Panc1 (cell line): Measurements from ENCODE around the gene COL4A4. TPM values are rescaled to one million over a fixed set of nuclear protein-coding genes. Genes with fewer than 3 reads are reported as not detected.

ENCODE experiments used
- ATAC-seq: fragments of 200-7000 bp; cut with Tn5 transposase; 2 replicates; pipeline ENCODE4 v1.9.1; 2020; ENCODE audit warnings: mild to moderate bottlenecking, moderate library complexity
- BruUV-seq: library from RNA; stranded (reverse); fragments of 400-500 nt; replicated peaks from 2 replicates; lab custom pipeline; 2021; lab: Mats Ljungman, UMichigan
- CTCF ChIA-PET: fragments of 300-600 bp; sonication (Branson Sonifier 250); formaldehyde crosslinking; loops from one replicate; lab custom pipeline; 2022; ENCODE audit warnings: antibody characterized with exemption; lab: Charles Lee
- POLR2A ChIA-PET: fragments of 300-600 bp; sonication (Branson Sonifier 250); formaldehyde crosslinking; loops from one replicate; lab custom pipeline; 2022; ENCODE audit warnings: antibody characterized with exemption; lab: Charles Lee
- DNase-seq: peaks from one replicate; pipeline ENCODE4 v3.0.0-alpha.2; 2010; ENCODE audit warnings: low read depth, low spot score
- H3K27ac ChIP-seq: 2 replicates; pipeline ENCODE4 v1.5.1; 2011; ENCODE audit warnings: mild to moderate bottlenecking, low read length, inconsistent platforms
- H3K27me3 ChIP-seq: fragments of 200-500 bp; sonication (Bioruptor generic); 2 replicates; pipeline ENCODE4 v1.6.0; 2014; ENCODE audit warnings: low read length, inconsistent platforms; ENCODE audit not compliant: control insufficient read depth, insufficient read depth
- H3K36me3 ChIP-seq: fragments of 200-500 bp; sonication (Bioruptor generic); 2 replicates; pipeline ENCODE4 v1.5.1; 2014; ENCODE audit warnings: inconsistent platforms, mild to moderate bottlenecking, low read length, moderate library complexity; ENCODE audit not compliant: control insufficient read depth, insufficient read depth
- H3K4me1 ChIP-seq: 2 replicates; pipeline ENCODE4 v1.5.1; 2011; ENCODE audit warnings: inconsistent platforms, mild to moderate bottlenecking, low read length, moderate library complexity; ENCODE audit not compliant: control insufficient read depth, insufficient read depth
- H3K4me3 ChIP-seq, 2 experiments: 2 replicates each; pipeline ENCODE4 v1.5.1; 2011 to 2012; ENCODE audit warnings: low read depth in 2 of 2, low read length in 2 of 2, mild to moderate bottlenecking in 2 of 2, inconsistent platforms in 1 of 2, moderate library complexity in 1 of 2
- H3K9me3 ChIP-seq: fragments of 200-500 bp; sonication (Bioruptor generic); 2 replicates; pipeline ENCODE4 v1.5.1; 2014; ENCODE audit warnings: low read depth, mild to moderate bottlenecking, inconsistent platforms, low read length, moderate library complexity; ENCODE audit not compliant: control insufficient read depth, insufficient read depth
- POLR2AphosphoS5 ChIP-seq: IDR thresholded peaks from 2 replicates; pipeline ENCODE4 v1.6.1; 2012; ENCODE audit warnings: mild to moderate bottlenecking, low read depth, low read length, moderate library complexity
- SIN3A ChIP-seq: IDR thresholded peaks from 2 replicates; pipeline ENCODE4 v1.6.1; 2012; ENCODE audit warnings: low read depth, mild to moderate bottlenecking, low read length, moderate library complexity, borderline replicate concordance; ENCODE audit not compliant: insufficient read depth
- TCF7L2 ChIP-seq: IDR thresholded peaks from 2 replicates; pipeline ENCODE4 v1.6.1; 2011; ENCODE audit warnings: mild to moderate bottlenecking, low read depth, low read length, inconsistent platforms
- in situ Hi-C: cut with HindIII; loops from 2 replicates; pipeline ENCODE4 v1.10.0; 2016; ENCODE audit warnings: low sequenced_read_pairs, low pct_unique_long_range_greater_than_20kb
- intact Hi-C: fragments of 100-400 bp; cut with micrococcal nuclease; formaldehyde crosslinking; loops from one replicate; pipeline ENCODE4 v1.10.0; 2022; ENCODE audit not compliant: unreplicated experiment
- total RNA-seq: library from RNA; stranded (reverse); gene quantifications from one replicate; pipeline ENCODE4 v1.2.1, GENCODE V29; 2021; ENCODE audit not compliant: unreplicated experiment
- TF ChIP-seq, protein P1 (sequence below): fragments of 450-650 bp; IDR thresholded peaks from 2 replicates; pipeline ENCODE4 v1.5.1; 2017; ENCODE audit warnings: mild to moderate bottlenecking
- TF ChIP-seq, protein P2 (sequence below), 2 experiments: IDR thresholded peaks; 2 replicates each; pipeline ENCODE4 v1.6.1; 2011 to 2012; ENCODE audit warnings: low read depth in 2 of 2, control low read depth in 1 of 2, low read length in 1 of 2, mild to moderate bottlenecking in 1 of 2, moderate library complexity in 1 of 2; ENCODE audit not compliant: insufficient read depth in 1 of 2

COL4A4 gene
- total RNA-seq, 1 experiment from 2014 or later, result 0.13 TPM

DNA sequence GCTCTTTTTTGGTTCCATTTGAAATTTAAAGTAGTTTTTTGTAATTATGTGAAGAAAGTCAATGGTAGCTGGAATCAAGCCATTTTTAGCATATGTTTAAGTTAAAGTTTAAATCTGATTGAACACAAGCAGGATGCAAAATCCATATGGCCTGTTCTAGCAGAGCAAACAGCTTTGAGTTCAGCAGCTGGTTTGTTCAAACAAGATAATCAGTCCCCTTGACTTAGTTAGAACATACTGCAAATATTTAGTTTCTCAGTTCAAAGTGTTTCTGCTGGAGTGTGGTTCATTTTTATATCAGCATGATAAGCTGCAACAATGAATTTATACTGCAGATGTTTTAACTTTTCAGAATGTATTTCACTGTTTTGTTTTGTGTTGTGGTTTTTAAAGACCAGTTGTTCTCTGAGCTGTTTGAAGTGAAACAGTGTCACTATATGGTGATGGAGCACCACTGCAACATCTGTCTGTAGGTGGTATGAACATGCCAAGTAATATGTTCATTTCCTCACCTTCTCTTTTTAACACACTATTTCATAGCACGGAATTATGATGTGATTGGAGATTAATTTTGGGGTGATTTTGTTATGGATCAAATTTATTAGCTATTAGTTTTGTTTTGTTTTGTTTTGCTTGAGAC, 125.3 kb downstream of the COL4A4 start:
- ATAC-seq, result no peak
- TF ChIP-seq, protein P1, sequence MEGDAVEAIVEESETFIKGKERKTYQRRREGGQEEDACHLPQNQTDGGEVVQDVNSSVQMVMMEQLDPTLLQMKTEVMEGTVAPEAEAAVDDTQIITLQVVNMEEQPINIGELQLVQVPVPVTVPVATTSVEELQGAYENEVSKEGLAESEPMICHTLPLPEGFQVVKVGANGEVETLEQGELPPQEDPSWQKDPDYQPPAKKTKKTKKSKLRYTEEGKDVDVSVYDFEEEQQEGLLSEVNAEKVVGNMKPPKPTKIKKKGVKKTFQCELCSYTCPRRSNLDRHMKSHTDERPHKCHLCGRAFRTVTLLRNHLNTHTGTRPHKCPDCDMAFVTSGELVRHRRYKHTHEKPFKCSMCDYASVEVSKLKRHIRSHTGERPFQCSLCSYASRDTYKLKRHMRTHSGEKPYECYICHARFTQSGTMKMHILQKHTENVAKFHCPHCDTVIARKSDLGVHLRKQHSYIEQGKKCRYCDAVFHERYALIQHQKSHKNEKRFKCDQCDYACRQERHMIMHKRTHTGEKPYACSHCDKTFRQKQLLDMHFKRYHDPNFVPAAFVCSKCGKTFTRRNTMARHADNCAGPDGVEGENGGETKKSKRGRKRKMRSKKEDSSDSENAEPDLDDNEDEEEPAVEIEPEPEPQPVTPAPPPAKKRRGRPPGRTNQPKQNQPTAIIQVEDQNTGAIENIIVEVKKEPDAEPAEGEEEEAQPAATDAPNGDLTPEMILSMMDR, result no peak
- TF ChIP-seq SIN3A, result no peak
- TF ChIP-seq TCF7L2, result no peak
- TF ChIP-seq, protein P2, sequence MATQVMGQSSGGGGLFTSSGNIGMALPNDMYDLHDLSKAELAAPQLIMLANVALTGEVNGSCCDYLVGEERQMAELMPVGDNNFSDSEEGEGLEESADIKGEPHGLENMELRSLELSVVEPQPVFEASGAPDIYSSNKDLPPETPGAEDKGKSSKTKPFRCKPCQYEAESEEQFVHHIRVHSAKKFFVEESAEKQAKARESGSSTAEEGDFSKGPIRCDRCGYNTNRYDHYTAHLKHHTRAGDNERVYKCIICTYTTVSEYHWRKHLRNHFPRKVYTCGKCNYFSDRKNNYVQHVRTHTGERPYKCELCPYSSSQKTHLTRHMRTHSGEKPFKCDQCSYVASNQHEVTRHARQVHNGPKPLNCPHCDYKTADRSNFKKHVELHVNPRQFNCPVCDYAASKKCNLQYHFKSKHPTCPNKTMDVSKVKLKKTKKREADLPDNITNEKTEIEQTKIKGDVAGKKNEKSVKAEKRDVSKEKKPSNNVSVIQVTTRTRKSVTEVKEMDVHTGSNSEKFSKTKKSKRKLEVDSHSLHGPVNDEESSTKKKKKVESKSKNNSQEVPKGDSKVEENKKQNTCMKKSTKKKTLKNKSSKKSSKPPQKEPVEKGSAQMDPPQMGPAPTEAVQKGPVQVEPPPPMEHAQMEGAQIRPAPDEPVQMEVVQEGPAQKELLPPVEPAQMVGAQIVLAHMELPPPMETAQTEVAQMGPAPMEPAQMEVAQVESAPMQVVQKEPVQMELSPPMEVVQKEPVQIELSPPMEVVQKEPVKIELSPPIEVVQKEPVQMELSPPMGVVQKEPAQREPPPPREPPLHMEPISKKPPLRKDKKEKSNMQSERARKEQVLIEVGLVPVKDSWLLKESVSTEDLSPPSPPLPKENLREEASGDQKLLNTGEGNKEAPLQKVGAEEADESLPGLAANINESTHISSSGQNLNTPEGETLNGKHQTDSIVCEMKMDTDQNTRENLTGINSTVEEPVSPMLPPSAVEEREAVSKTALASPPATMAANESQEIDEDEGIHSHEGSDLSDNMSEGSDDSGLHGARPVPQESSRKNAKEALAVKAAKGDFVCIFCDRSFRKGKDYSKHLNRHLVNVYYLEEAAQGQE (IDR thresholded peaks at IDR 0.05; ENCODE audit: insufficient read depth in 1 of 2, low read depth in 2 of 2, low read length in 1 of 2), result no peak
- TF ChIP-seq POLR2AphosphoS5, result no peak
- POLR2A ChIA-PET, result no interaction called here
- in situ Hi-C loops (no loop called here), intact Hi-C loops (no loop called here)
- BruUV-seq, result no TSS peak
- DNase-seq, result no peak
- no peaks in the 10 kb centered on the region for H3K9me3 ChIP-seq
- H3K27me3 ChIP-seq, result peaks cover under 1% of the 10 kb centered on the region; the same call in 1 of the 2 replicates
- H3K36me3 ChIP-seq, result no peaks in the 10 kb centered on the region
- H3K4me3 ChIP-seq, result no peak overlapping the region
- H3K27ac ChIP-seq, result no peak overlapping the region
- CTCF ChIA-PET, result no interaction called here
- H3K4me1 ChIP-seq, result no peaks in the 10 kb centered on the region

DNA sequence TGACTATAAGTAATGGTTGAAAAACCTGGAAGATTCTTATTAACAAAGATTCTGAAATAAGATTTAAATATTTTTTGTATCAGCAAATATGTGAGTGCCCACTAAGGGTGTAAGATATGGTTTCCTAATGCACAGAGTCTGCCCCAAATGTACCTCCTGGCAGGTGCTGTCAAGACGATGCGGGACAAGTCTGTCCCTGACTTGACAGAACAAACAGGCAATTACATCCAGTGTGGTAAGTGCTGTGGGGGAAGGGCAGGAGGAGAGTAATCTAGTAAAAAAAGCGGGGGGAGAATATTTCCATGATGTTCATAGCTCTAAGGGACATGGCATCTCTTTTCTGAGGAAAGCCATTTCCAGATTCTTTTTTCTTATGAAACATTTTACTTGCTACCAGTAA, 127.5 kb downstream of the COL4A4 start:
- intact Hi-C loops (no loop called here), in situ Hi-C loops (no loop called here)
- Histone ChIP-seq H3K27ac (no peak overlapping the region), H3K4me3 (no peak overlapping the region), H3K9me3 (no peaks in the 10 kb centered on the region), H3K27me3 (no peaks in the 10 kb centered on the region), H3K4me1 (no peaks in the 10 kb centered on the region), H3K36me3 (no peaks in the 10 kb centered on the region)
- POLR2A ChIA-PET, result no interaction called here
- no TSS peak for BruUV-seq
- TF ChIP-seq, protein P2 (IDR thresholded peaks at IDR 0.05; ENCODE audit: insufficient read depth in 1 of 2, low read depth in 2 of 2, low read length in 1 of 2), result no peak
- TF ChIP-seq POLR2AphosphoS5 (no peak), SIN3A (no peak), TCF7L2 (no peak)
- TF ChIP-seq, protein P1, result no peak
- CTCF ChIA-PET, result no interaction called here
- no peak for ATAC-seq
- no peak for DNase-seq
